Measurements from ENCODE around the gene CABLES2. TPM values are rescaled to one million over a fixed set of nuclear protein-coding genes. Genes with fewer than 3 reads are reported as not detected.

The CABLES2 gene
- total and polyA plus RNA-seq, 9 of the 15 experiments (the other 6 are each of a cell fraction or from before 2014, with no cell fraction given), result 0.46 to 4.2 (median 1.6) TPM

DNA sequence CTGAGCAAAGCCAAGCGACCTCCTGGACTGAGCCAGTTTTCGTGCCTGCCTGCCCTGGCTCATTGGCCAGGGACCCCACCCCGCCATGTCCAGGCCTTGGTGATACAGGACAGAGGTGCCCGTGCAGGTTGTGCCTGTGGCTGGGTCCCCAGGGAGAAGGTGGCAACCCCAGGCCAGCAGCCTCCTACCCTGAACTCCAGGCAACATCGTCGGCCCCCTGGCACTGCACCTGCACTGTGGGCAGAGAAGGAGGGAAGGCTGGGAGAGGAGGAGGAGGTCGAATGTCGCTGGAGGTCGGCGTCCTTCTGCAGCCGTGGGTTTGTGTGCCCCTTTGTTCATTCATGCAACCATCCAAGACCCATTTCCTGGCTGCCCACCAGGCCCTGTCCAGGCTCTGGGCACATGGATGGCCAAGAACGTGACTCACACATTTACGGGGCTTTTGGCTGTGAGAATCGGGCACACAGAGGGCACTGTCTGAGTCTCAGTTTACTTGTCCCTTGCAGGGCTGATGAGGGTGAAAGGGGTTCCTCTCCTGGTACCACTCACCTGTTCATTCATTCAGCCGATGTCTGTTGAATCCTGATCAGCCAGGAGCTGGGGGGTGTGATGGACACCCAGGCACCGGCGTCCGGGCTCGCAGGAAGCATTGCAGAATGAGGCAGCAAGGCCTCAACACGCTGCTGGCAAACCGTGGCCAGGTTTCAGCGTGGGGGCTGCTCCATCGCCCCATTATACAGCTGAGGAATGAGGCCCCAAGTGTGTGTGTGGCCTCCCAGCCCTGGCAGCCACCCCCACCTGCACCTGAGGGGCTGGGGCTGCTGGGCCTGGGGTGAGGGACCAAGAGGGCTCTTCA is 22.6 kb upstream of the CABLES2 start:
- Histone ChIP-seq H3K4me2 (ENCODE audit: insufficient read depth, low read length) (no peak overlapping the region), H3K9ac (ENCODE audit: insufficient read depth in 1 of 2, low read depth in 2 of 2, low read length in 2 of 2) (peak overlapping the region in 1 of 2 experiments; percentile 48; a peak in 1 of 4 replicates), H3K4me3 (no peak overlapping the region), H3K79me2 (ENCODE audit: control insufficient read depth, insufficient read depth, low read length) (no peaks in the 10 kb centered on the region), H3K27ac (ENCODE audit: extremely low read depth, low read depth, low read length) (no peak overlapping the region), H3K36me3 (ENCODE audit: control insufficient read depth, insufficient read depth, low read length) (no peaks in the 10 kb centered on the region), H3K9me3 (replicated peaks; ENCODE audit: control insufficient read depth, insufficient read depth, low read depth, low read length) (no peaks in the 10 kb centered on the region), H3K27me3 (ENCODE audit: control insufficient read depth in 2 of 2, insufficient read depth in 2 of 2, low read length in 2 of 2) (peaks cover 25 to 84% of the 10 kb centered on the region in 2 experiments), H3K4me1 (replicated peaks in 1 of 2; ENCODE audit: control insufficient read depth in 2 of 2, insufficient read depth in 2 of 2, low read length in 2 of 2) (peaks cover 0 to 48% of the 10 kb centered on the region in 2 experiments; a peak in 2 of 5 replicates), H4K20me1 (replicated peaks; ENCODE audit: control insufficient read depth, insufficient read depth, low read length) (0 out of 2 replicates have a peak, but pooled peaks cover 7% of the 10 kb centered on the region), H2AFZ (ENCODE audit: low read depth, low read length) (no peak overlapping the region), H3K9me1 (ENCODE audit: control insufficient read depth, insufficient read depth, low read length) (no peaks in the 10 kb centered on the region)
- POLR2A ChIA-PET, result interaction anchor here (0.6 to 1.6 kb wide), 4 partner anchors 15 to 800 kb away, joined by 3 to 6 read pairs (median 3); no protein-coding TSS in a partner anchor
- no peak for TF ChIP-seq PHF21A (IDR thresholded peaks at IDR 0.05; ENCODE audit: borderline replicate concordance, low read depth)
- TF ChIP-seq WHSC1 (IDR thresholded peaks at IDR 0.05; ENCODE audit: low read length), result no peak
- no peak for TF ChIP-seq POLR3G (IDR thresholded peaks at IDR 0.05; ENCODE audit: extremely low read depth, insufficient read length, insufficient replicate concordance)
- no peak for TF ChIP-seq ARID1B (IDR thresholded peaks at IDR 0.05)
- TF ChIP-seq ZSCAN29 (IDR thresholded peaks at IDR 0.05), result no peak
- no peak for TF ChIP-seq ZNF316 (IDR thresholded peaks at IDR 0.05)
- no peak for TF ChIP-seq HCFC1 (IDR thresholded peaks at IDR 0.05; ENCODE audit: low read depth, low read length)
- TF ChIP-seq POLR2H (tag; IDR thresholded peaks at IDR 0.05; ENCODE audit: low read depth), result no peak
- TF ChIP-seq ZNF445 (CRISPR knock-in tag; IDR thresholded peaks at IDR 0.05; ENCODE audit: low read depth), result no peak
- TF ChIP-seq DIDO1 (tag; IDR thresholded peaks at IDR 0.05; ENCODE audit: low read depth), result no peak
- TF ChIP-seq ZFP91 (CRISPR knock-in tag; IDR thresholded peaks at IDR 0.05), result no peak
- no peak for TF ChIP-seq MCM7 (IDR thresholded peaks at IDR 0.05)
- no peak for TF ChIP-seq ZNF354B (CRISPR knock-in tag; IDR thresholded peaks at IDR 0.05)
- no peak for TF ChIP-seq NR2C1 (IDR thresholded peaks at IDR 0.05)
- TF ChIP-seq NR2C1 (tag; IDR thresholded peaks at IDR 0.05), result no peak
- TF ChIP-seq FOXA3 (CRISPR knock-in tag; conservative IDR thresholded peaks at IDR 0.05 in 1 of 2, IDR thresholded peaks at IDR 0.05 in 1 of 2), result no peak
- WGBS (ENCODE audit: insufficient coverage, low coverage, missing lambda C conversion rate), result 12% methylated on average over 23 of the region's 23 CpGs
- BruUV-seq (replicated peaks), result no TSS peak
- DNase-seq (ENCODE audit: extremely low read depth in 1 of 4, low spot score in 3 of 4) (no peak), ATAC-seq (no peak), FAIRE-seq (no peak)
- intact Hi-C loops (cut with micrococcal nuclease), result no loop called here
- in situ Hi-C loops (cut with MboI), result no loop called here
- CTCF ChIA-PET (ENCODE audit: low intra/inter-chr PET ratio), result no interaction called here

Measured in K562 (cell line).